Gastroesophageal sphincter (tissue), 4 donors: ENCODE measurements around the gene ZW10. TPM values are rescaled to one million over a fixed set of nuclear protein-coding genes. Genes with fewer than 3 reads are reported as not detected.
"Not testable (repeated sequence)": the region's sequence is repeated elsewhere in the genome, so short reads cannot be mapped to it uniquely, and the experiment has no call there.

ENCODE experiments used
- ATAC-seq: fragments of 150-250 bp; one replicate; pipeline ENCODE4 v1.9.1; 2016; ENCODE audit warnings: mild to moderate bottlenecking, moderate library complexity
- H3K27ac ChIP-seq, 4 donors: fragments of 200-600 bp; sonication (generic) in 3 of 4; 1 replicate in 3 of 4; 2 replicates in 1 of 4; pipeline ENCODE4 v1.5.1; 2016 to 2019
- H3K27me3 ChIP-seq: fragments of 200-600 bp; sonication (generic); one replicate; pipeline ENCODE4 v1.5.1; 2019
- H3K36me3 ChIP-seq, 2 donors: fragments of 200-600 bp; sonication (generic); one replicate each; pipeline ENCODE4 v1.5.1; 2019; ENCODE audit warnings: control low read depth in 1 of 2
- H3K4me1 ChIP-seq, 3 donors: fragments of 200-600 bp; sonication (generic); 1 replicate in 2 of 3; 2 replicates in 1 of 3; pipeline ENCODE4 v1.5.1; 2016 to 2019; ENCODE audit warnings: control low read depth in 2 of 3
- H3K4me3 ChIP-seq, 2 donors: fragments of 200-600 bp; sonication (generic); one replicate each; pipeline ENCODE4 v1.5.1; 2019; ENCODE audit warnings: mild to moderate bottlenecking in 1 of 2, moderate library complexity in 1 of 2
- H3K9me3 ChIP-seq, 3 donors: fragments of 200-600 bp; sonication (generic); one replicate each; pipeline ENCODE4 v1.5.1; 2017 to 2019; ENCODE audit warnings: control low read depth in 2 of 3
- EP300 ChIP-seq: sonication (generic); formaldehyde crosslinking; IDR thresholded peaks from one replicate; pipeline ENCODE4 v1.6.1; 2017; ENCODE audit warnings: antibody characterized with exemption, mild to moderate bottlenecking
- POLR2A ChIP-seq, 2 donors: fragments of 450-650 bp; IDR thresholded peaks; one replicate each; pipeline ENCODE4 v1.6.1; 2017; ENCODE audit warnings: antibody characterized with exemption in 2 of 2, mild to moderate bottlenecking in 2 of 2, moderate library complexity in 1 of 2
- POLR2AphosphoS5 ChIP-seq: sonication (generic); formaldehyde crosslinking; IDR thresholded peaks from one replicate; pipeline ENCODE4 v1.6.1; 2017; ENCODE audit warnings: antibody characterized with exemption
- WGBS, 2 donors: methylation state at CpG; one replicate each; pipeline ENCODE4 v1.1.5; 2018; ENCODE audit warnings: low coverage in 1 of 2; 5-methylcytosine and 5-hydroxymethylcytosine counted together
- total RNA-seq, 4 donors: library from RNA; depleted of rRNA; stranded (reverse); fragments of >200 nt; gene quantifications; one replicate each; pipeline ENCODE4 v1.1.0, GENCODE V29; 2016
- TF ChIP-seq, protein P1 (sequence below), 4 experiments: fragments of 200-600 bp in 2 of 4; fragments of 450-650 bp in 2 of 4; sonication (generic) in 1 of 4; IDR thresholded peaks; one replicate each; pipeline ENCODE4 v1.5.1; 2017 to 2019; ENCODE audit warnings: antibody characterized with exemption in 4 of 4, mild to moderate bottlenecking in 2 of 4, moderate library complexity in 2 of 4

Gene ZW10
- total RNA-seq, 4 donors from 2014 or later = 9.8 to 15.8 (median 13.0) TPM

DNA sequence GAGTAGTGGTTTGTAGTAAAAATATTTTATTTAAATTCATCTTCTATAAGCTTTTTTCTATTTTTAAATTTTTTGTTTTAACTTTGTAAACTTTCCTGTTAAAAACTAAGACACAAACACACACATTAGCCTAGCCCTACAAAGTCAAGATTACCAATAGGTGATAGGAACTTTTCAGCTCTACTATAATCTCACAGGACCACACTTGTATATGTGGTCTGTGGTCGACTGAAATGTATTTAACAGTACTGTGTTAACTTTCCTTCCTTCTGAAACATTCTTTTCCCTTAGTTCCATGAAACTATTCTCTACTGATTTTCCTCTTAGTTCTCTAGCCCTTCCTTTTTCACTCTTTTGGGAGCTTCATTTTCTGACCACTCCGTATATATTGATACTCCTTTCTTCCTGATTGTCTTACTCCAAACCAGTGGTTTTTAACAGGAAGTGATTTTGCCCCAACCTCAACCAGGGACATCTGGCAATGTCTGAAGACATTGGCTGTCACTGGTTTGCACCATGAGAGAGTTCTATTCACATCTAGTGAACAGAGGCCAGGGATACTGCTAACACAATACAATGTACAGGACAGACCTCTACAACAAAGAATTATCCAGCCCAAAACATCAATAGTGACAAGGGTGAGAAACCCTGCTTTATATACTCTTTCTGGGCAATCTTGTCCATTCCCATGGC lies 8.8 kb downstream of the ZW10 start:
- Histone ChIP-seq H3K9me3 (no peaks in the 10 kb centered on the region), H3K27me3 (no peaks in the 10 kb centered on the region), H3K4me3 (no peak overlapping the region), H3K4me1 (peaks cover 0 to 7% (median 0%) of the 10 kb centered on the region in 3 donors), H3K36me3 (peaks cover 0 to 49% of the 10 kb centered on the region in 2 donors), H3K27ac (no peak overlapping the region)
- ATAC-seq = no peak
- TF ChIP-seq POLR2AphosphoS5 = no peak
- TF ChIP-seq, protein P1, sequence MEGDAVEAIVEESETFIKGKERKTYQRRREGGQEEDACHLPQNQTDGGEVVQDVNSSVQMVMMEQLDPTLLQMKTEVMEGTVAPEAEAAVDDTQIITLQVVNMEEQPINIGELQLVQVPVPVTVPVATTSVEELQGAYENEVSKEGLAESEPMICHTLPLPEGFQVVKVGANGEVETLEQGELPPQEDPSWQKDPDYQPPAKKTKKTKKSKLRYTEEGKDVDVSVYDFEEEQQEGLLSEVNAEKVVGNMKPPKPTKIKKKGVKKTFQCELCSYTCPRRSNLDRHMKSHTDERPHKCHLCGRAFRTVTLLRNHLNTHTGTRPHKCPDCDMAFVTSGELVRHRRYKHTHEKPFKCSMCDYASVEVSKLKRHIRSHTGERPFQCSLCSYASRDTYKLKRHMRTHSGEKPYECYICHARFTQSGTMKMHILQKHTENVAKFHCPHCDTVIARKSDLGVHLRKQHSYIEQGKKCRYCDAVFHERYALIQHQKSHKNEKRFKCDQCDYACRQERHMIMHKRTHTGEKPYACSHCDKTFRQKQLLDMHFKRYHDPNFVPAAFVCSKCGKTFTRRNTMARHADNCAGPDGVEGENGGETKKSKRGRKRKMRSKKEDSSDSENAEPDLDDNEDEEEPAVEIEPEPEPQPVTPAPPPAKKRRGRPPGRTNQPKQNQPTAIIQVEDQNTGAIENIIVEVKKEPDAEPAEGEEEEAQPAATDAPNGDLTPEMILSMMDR (IDR thresholded peaks at IDR 0.05) = no peak
- no peak for TF ChIP-seq POLR2A (IDR thresholded peaks at IDR 0.05)
- no peak for TF ChIP-seq EP300
- WGBS, 2 donors = 73 to 100% methylated on average over 2 of the region's 2 CpGs

DNA sequence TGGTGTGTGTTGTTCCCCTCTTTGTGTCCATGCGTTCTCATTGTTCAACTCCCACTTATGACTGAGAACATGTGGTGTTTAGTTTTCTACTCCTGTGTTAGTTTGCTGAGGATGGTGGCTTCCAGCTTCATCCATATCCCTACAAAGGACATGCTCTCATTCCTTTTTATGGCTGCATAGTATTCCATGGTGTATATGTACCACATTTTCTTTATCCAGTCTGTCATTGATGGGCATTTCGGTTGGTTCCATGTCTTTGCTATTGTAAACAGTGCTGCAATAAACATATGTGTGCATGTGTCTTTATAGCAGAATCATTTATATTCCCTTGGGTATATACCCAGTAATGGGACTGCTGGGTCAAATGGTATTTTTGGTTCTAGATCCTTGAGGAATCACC lies 10.5 kb downstream of the ZW10 start:
- not testable (repeated sequence) for H3K27me3 ChIP-seq, H3K27ac ChIP-seq, H3K4me3 ChIP-seq, H3K9me3 ChIP-seq, ATAC-seq
- H3K36me3 ChIP-seq = peaks cover 0 to 55% of the 10 kb centered on the region in 2 donors
- peaks cover 0 to 12% (median 0%) of the 10 kb centered on the region in 3 donors for H3K4me1 ChIP-seq
- 86% methylated on average over 1 of the region's 2 CpGs; no CpG with 5 or more reads in 1 of the 2 donors for WGBS, 2 donors

DNA sequence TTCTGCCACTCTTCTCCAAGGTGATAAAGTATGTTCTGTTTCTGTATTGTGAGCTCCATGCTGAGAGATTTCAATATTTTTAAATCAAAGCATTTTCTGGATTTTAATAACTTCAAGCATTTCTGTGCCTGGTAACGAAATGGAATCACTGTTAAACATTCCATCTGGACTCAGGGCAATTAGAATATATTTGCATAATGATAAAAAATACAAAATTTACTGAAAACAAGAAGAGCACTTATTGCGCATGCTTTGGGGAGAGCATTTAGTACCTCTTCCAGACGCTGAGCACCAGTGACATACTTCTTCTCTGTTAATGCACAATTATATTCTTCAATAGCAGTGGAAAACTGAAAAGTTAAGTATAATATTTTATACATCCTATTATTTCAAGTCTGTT lies 13.3 kb downstream of the ZW10 start:
- Histone ChIP-seq H3K27me3 (no peaks in the 10 kb centered on the region), H3K27ac (no peak overlapping the region), H3K36me3 (peaks cover 3 to 71% of the 10 kb centered on the region in 2 donors), H3K4me3 (no peak overlapping the region), H3K4me1 (peaks cover 0 to 16% (median 0%) of the 10 kb centered on the region in 3 donors), H3K9me3 (no peaks in the 10 kb centered on the region)
- WGBS, 2 donors = 90 to 100% methylated on average over 3 of the region's 3 CpGs
- ATAC-seq = no peak
- TF ChIP-seq EP300 = no peak
- TF ChIP-seq POLR2A (IDR thresholded peaks at IDR 0.05) = no peak
- TF ChIP-seq, protein P1 (IDR thresholded peaks at IDR 0.05) = no peak
- no peak for TF ChIP-seq POLR2AphosphoS5

DNA sequence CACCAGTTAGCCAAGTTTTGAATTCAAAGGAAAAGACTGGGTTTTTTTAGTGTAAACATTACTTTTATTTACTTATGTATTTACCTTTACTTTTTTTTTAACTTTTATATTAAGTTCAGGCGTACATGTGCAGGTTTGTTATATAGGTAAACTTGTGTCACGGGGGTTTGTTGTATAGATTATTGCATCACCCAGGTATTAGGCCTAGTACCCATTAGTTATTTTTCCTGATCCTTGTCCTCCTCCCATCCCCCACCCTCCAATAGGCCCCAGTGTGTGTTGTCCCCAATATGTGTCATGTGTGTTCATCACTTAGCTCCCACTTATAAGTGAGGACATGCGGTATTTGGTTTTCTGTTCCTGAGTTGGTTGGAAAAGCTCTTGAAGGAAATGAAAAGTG lies 20.6 kb downstream of the ZW10 start:
- Histone ChIP-seq H3K9me3 (no peaks in the 10 kb centered on the region), H3K36me3 (peaks cover 6 to 72% of the 10 kb centered on the region in 2 donors), H3K4me1 (peaks cover 0 to 8% (median 0%) of the 10 kb centered on the region in 3 donors), H3K27me3 (no peaks in the 10 kb centered on the region), H3K27ac (no peak overlapping the region), H3K4me3 (no peak overlapping the region)
- TF ChIP-seq EP300 (no peak), POLR2AphosphoS5 (no peak), POLR2A (IDR thresholded peaks at IDR 0.05) (no peak)
- TF ChIP-seq, protein P1 (IDR thresholded peaks at IDR 0.05) = no peak
- ATAC-seq = no peak
- 100% methylated on average over 2 to 3 of the region's 3 CpGs for WGBS, 2 donors

DNA sequence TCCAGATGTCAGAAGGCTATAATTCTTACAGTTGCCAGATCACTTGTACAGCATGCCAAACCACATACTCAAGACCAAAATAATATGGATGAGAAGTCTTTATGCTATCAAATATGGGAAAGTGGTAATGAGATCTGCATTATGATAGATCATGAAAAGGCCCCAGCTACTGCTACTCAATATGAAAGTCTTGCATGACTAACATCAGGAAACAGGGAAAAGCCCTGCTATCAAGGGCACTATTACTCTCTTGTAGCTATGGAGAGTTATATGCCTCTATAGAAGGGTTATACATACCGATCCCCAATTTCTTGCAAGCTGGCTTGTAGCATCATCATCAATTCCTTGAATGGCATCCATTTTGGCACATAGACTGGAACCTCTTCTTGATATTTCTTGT lies 37.2 kb downstream of the ZW10 start:
- Histone ChIP-seq H3K9me3 (no peaks in the 10 kb centered on the region), H3K27ac (no peak overlapping the region), H3K36me3 (peaks cover 8 to 92% of the 10 kb centered on the region in 2 donors), H3K4me1 (peaks cover 0 to 1% (median 0%) of the 10 kb centered on the region in 3 donors), H3K4me3 (no peak overlapping the region), H3K27me3 (no peaks in the 10 kb centered on the region)
- 82 to 94% methylated on average over 1 of the region's 1 CpG for WGBS, 2 donors
- no peak for TF ChIP-seq POLR2A (IDR thresholded peaks at IDR 0.05)
- no peak for TF ChIP-seq EP300
- no peak for ATAC-seq

DNA sequence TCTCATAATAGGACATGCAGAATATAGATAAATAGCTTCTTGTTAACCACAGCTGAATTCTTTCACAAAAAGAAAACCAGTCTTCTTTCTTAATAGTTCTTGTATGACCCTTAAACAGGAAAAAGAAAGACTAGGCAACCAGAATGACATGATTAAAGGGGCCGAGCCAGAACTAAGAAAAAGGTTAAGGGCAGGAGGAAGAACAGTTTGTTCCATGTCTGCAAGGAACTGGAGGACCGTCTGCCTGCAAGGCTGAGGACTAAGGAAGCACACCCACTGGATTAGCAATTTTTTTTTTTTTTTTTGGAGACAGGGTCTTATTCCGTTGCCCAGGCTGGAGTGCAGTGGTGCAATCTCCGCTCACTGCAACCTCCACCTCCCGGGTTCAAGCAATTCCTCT lies 41.4 kb downstream of the ZW10 start:
- TF ChIP-seq POLR2AphosphoS5 (no peak), POLR2A (IDR thresholded peaks at IDR 0.05) (no peak)
- TF ChIP-seq, protein P1 (IDR thresholded peaks at IDR 0.05) = no peak
- Histone ChIP-seq H3K36me3 (peaks cover 3 to 50% of the 10 kb centered on the region in 2 donors), H3K4me1 (peaks cover 0 to 9% (median 0%) of the 10 kb centered on the region in 3 donors), H3K27me3 (no peaks in the 10 kb centered on the region), H3K9me3 (no peaks in the 10 kb centered on the region), H3K4me3 (no peak overlapping the region), H3K27ac (no peak overlapping the region)
- WGBS, 2 donors = 57 to 86% methylated on average over 1 to 5 of the region's 5 CpGs
- ATAC-seq = no peak
